Body of pancreas (tissue), 4 donors: ENCODE measurements around the gene TRAIP.

Source experiments
- POLR2A ChIP-seq, 3 donors: fragments of 450-650 bp; IDR thresholded peaks; one replicate each; pipeline ENCODE4 v1.6.1; 2016; ENCODE audit warnings: antibody characterized with exemption in 3 of 3, mild to moderate bottlenecking in 2 of 3
- TF ChIP-seq, protein P1 (sequence below), 7 experiments: fragments of 450-650 bp in 4 of 7; fragments of 200-600 bp in 3 of 7; sonication (generic) in 3 of 7; IDR thresholded peaks; one replicate each; pipeline ENCODE4 v1.5.1; 2016 to 2019; ENCODE audit warnings: antibody characterized with exemption in 7 of 7

DNA sequence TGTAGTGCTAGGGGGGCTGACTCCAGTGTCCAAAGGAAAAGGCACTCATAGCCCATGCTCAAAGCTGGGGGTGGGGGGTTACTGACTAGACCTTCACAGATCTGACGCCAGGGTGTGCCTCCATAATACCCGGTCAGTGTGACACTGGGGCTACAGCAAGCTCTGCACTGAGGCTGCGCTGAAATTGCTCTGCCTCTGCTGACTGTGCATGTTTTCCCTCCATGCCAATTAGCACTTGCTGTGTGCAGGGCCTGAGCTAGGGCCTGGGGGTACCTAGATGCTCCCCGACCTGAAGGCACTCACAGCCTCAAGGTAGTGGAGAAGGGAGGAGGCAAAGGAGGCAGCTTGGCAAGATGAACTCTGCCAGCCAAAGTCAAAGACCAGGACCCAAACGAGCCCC lies 8.1 kb upstream of the TRAIP start:
- TF ChIP-seq, protein P1, sequence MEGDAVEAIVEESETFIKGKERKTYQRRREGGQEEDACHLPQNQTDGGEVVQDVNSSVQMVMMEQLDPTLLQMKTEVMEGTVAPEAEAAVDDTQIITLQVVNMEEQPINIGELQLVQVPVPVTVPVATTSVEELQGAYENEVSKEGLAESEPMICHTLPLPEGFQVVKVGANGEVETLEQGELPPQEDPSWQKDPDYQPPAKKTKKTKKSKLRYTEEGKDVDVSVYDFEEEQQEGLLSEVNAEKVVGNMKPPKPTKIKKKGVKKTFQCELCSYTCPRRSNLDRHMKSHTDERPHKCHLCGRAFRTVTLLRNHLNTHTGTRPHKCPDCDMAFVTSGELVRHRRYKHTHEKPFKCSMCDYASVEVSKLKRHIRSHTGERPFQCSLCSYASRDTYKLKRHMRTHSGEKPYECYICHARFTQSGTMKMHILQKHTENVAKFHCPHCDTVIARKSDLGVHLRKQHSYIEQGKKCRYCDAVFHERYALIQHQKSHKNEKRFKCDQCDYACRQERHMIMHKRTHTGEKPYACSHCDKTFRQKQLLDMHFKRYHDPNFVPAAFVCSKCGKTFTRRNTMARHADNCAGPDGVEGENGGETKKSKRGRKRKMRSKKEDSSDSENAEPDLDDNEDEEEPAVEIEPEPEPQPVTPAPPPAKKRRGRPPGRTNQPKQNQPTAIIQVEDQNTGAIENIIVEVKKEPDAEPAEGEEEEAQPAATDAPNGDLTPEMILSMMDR (IDR thresholded peaks at IDR 0.05), result no peak
- TF ChIP-seq POLR2A (IDR thresholded peaks at IDR 0.05), result no peak
